ENCODE data around the gene PTPRN2. TPM values are rescaled to one million over a fixed set of nuclear protein-coding genes. Genes with fewer than 3 reads are reported as not detected.

Gene PTPRN2
- polyA plus RNA-seq, 1 experiment = 0.31 TPM

- TF ChIP-seq, protein P1, sequence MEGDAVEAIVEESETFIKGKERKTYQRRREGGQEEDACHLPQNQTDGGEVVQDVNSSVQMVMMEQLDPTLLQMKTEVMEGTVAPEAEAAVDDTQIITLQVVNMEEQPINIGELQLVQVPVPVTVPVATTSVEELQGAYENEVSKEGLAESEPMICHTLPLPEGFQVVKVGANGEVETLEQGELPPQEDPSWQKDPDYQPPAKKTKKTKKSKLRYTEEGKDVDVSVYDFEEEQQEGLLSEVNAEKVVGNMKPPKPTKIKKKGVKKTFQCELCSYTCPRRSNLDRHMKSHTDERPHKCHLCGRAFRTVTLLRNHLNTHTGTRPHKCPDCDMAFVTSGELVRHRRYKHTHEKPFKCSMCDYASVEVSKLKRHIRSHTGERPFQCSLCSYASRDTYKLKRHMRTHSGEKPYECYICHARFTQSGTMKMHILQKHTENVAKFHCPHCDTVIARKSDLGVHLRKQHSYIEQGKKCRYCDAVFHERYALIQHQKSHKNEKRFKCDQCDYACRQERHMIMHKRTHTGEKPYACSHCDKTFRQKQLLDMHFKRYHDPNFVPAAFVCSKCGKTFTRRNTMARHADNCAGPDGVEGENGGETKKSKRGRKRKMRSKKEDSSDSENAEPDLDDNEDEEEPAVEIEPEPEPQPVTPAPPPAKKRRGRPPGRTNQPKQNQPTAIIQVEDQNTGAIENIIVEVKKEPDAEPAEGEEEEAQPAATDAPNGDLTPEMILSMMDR (IDR thresholded peaks at IDR 0.05; ENCODE audit: insufficient read depth, low read depth, low read length) = no peak
- POLR2A ChIA-PET = no interaction called here
- CTCF ChIA-PET = no interaction called here
- no peak overlapping the region for H3K4me3 ChIP-seq (ENCODE audit: low read depth, low read length)
- H3K36me3 ChIP-seq (ENCODE audit: control insufficient read depth, insufficient read depth, low read length) = no peaks in the 10 kb centered on the region
- no peaks in the 10 kb centered on the region for H3K27me3 ChIP-seq (ENCODE audit: control insufficient read depth, insufficient read depth, low read length)
- DNase-seq (ENCODE audit: low read depth) = no peak
Observed at GRCh38 chr7:157886711-157887110, 700.9 kb downstream of the PTPRN2 start.

DNA sequence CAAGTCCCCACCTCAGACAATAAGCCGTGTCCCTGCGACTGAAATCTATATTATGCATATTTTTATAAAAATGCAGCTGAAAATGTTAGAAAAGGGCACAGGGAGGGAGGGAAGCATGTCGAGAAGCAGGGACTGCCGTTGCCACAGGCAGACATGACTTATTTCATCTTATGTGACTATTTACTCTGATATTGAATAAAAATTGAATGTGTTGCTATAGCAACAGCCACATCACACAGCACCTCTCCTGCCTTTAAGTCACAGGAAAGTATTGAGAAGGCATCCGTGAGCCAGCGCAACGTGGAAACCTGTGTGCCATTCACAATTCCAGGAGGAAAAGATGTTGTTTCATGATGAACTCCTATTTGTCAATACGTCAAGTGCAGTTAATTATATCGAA, 701.4 kb downstream of the PTPRN2 start:
- Histone ChIP-seq H3K27me3 (ENCODE audit: control insufficient read depth, insufficient read depth, low read length) (no peaks in the 10 kb centered on the region), H3K36me3 (ENCODE audit: control insufficient read depth, insufficient read depth, low read length) (no peaks in the 10 kb centered on the region), H3K4me3 (ENCODE audit: low read depth, low read length) (no peak overlapping the region)
- TF ChIP-seq, protein P1 (IDR thresholded peaks at IDR 0.05; ENCODE audit: insufficient read depth, low read depth, low read length) = no peak
- ChIA-PET CTCF (no interaction called here), POLR2A (no interaction called here)
- DNase-seq (ENCODE audit: low read depth) = no peak

GRCh38 chr7:157885140-157885539, 702.5 kb downstream of the PTPRN2 start:
- POLR2A ChIA-PET = no interaction called here
- Histone ChIP-seq H3K27me3 (ENCODE audit: control insufficient read depth, insufficient read depth, low read length) (no peaks in the 10 kb centered on the region), H3K4me3 (ENCODE audit: low read depth, low read length) (no peak overlapping the region), H3K36me3 (ENCODE audit: control insufficient read depth, insufficient read depth, low read length) (no peaks in the 10 kb centered on the region)
- TF ChIP-seq, protein P1 (IDR thresholded peaks at IDR 0.05; ENCODE audit: insufficient read depth, low read depth, low read length) = no peak
- no peak for DNase-seq (ENCODE audit: low read depth)
- CTCF ChIA-PET = no interaction called here

DNA sequence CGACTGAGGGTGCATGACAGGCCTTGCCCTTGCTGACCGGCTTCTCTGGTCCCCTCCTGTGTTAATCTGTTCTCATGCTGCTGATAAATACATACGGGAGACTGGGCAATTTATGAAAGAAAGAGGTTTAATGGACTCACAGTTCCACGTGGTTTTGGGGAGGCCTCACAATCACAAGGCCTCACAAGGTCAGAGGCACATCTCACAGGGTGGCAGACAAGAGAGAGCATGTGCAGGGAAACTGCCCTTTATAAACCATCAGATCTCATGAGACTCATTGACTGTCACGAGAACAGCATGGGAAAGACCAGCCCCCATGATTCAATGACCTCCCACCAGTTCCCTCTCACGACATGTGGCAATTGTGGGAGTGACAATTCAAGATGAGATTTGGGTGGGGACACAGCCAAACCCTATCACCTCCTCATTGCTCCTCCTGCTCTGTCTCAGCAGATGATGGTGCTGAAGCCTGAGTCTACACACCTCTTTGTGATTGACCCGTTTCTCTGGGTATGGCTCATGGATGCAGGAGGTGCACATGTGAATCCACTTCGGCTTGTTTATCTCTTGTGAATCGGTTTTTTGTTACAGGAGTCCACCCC, 703.1 kb downstream of the PTPRN2 start:
- H3K27me3 ChIP-seq (ENCODE audit: control insufficient read depth, insufficient read depth, low read length) = no peaks in the 10 kb centered on the region
- TF ChIP-seq, protein P1 (IDR thresholded peaks at IDR 0.05; ENCODE audit: insufficient read depth, low read depth, low read length) = no peak
- ChIA-PET CTCF (no interaction called here), POLR2A (no interaction called here)
- no peaks in the 10 kb centered on the region for H3K36me3 ChIP-seq (ENCODE audit: control insufficient read depth, insufficient read depth, low read length)
- DNase-seq (ENCODE audit: low read depth) = no peak
- H3K4me3 ChIP-seq (ENCODE audit: low read depth, low read length) = no peak overlapping the region

- no peaks in the 10 kb centered on the region for H3K36me3 ChIP-seq (ENCODE audit: control insufficient read depth, insufficient read depth, low read length)
Observed at GRCh38 chr7:157881048-157881771, 706.4 kb downstream of the PTPRN2 start.

More at GRCh38 chr7:157881048-157881771, 706.4 kb downstream of the PTPRN2 start:
- Histone ChIP-seq H3K27me3 (ENCODE audit: control insufficient read depth, insufficient read depth, low read length) (no peaks in the 10 kb centered on the region), H3K4me3 (ENCODE audit: low read depth, low read length) (no peak overlapping the region)
- DNase-seq (ENCODE audit: low read depth) = no peak
- ChIA-PET POLR2A (no interaction called here), CTCF (no interaction called here)
- TF ChIP-seq, protein P1 (IDR thresholded peaks at IDR 0.05; ENCODE audit: insufficient read depth, low read depth, low read length) = no peak

Measured in BJ (cell line).